Lung (tissue), 12 donors: ENCODE data around the gene KCNIP4. TPM values are rescaled to one million over a fixed set of nuclear protein-coding genes. Genes with fewer than 3 reads are reported as not detected.

Experiments used
- ATAC-seq: fragments of 200-7000 bp; cut with Tn5 transposase; one replicate; pipeline ENCODE4 v1.9.1; 2020; ENCODE audit warnings: moderate number of reproducible peaks; ENCODE audit not compliant: insufficient read depth, low FRiP score
- DNase-seq, 3 donors: peaks; one replicate each; pipeline ENCODE4 v3.0.0-alpha.2; 2013 to 2017
- H3K27ac ChIP-seq, 2 donors: one replicate each; pipeline ENCODE4 v1.5.1; 2013; ENCODE audit warnings: mild to moderate bottlenecking in 2 of 2, moderate library complexity in 2 of 2, control low read depth in 1 of 2, inconsistent platforms in 1 of 2, low read depth in 1 of 2, low read length in 1 of 2
- H3K27me3 ChIP-seq, 3 donors: one replicate each; pipeline ENCODE4 v1.5.1; 2013; ENCODE audit warnings: low read length in 2 of 3; ENCODE audit not compliant: control insufficient read depth in 3 of 3, insufficient read depth in 3 of 3
- H3K36me3 ChIP-seq, 4 donors: one replicate each; pipeline ENCODE4 v1.5.1; 2013; ENCODE audit warnings: low read length in 4 of 4, mild to moderate bottlenecking in 1 of 4, moderate library complexity in 1 of 4; ENCODE audit not compliant: control insufficient read depth in 4 of 4, insufficient read depth in 4 of 4
- H3K4me1 ChIP-seq, 5 donors: one replicate each; pipeline ENCODE4 v1.5.1; 2013; ENCODE audit warnings: low read length in 5 of 5, mild to moderate bottlenecking in 2 of 5, moderate library complexity in 1 of 5; ENCODE audit not compliant: control insufficient read depth in 5 of 5, insufficient read depth in 5 of 5
- H3K4me3 ChIP-seq: one replicate; pipeline ENCODE4 v1.5.1; 2013; ENCODE audit warnings: mild to moderate bottlenecking, control low read depth, moderate library complexity
- H3K9ac ChIP-seq, 2 donors: one replicate each; pipeline ENCODE4 v1.5.1; 2013; ENCODE audit warnings: low read length in 2 of 2, control low read depth in 1 of 2; ENCODE audit not compliant: insufficient read depth in 1 of 2
- H3K9me3 ChIP-seq, 4 donors: one replicate each; pipeline ENCODE4 v1.5.1; 2013; ENCODE audit warnings: low read length in 3 of 4, mild to moderate bottlenecking in 1 of 4, moderate library complexity in 1 of 4; ENCODE audit not compliant: control insufficient read depth in 4 of 4, insufficient read depth in 3 of 4
- WGBS, 2 donors: extraction: QIAGEN DNeasy Blood & Tissue Kit; methylation state at CpG; one replicate each; pipeline ENCODE4 v1.1.7; 2013; 5-methylcytosine and 5-hydroxymethylcytosine counted together
- polyA plus RNA-seq, 2 donors: library from polyadenylated mRNA; stranded (reverse); fragments of 200-250 nt; gene quantifications; one replicate each; pipeline ENCODE4 v1.2.1, GENCODE V29; 2013
- total RNA-seq, 2 donors: library from RNA; depleted of rRNA in 1 of 2; stranded (reverse); fragments of >200 nt in 1 of 2; gene quantifications; one replicate each; pipeline ENCODE4 v1.2.1, GENCODE V29; 2014 to 2021
- TF ChIP-seq, protein P1 (sequence below): IDR thresholded peaks from 2 replicates; pipeline ENCODE4 v1.5.1; 2012; ENCODE audit warnings: mild to moderate bottlenecking; ENCODE audit errors: control extremely low read depth, extremely low read depth
- donor health status: control.
- donor health status: control.
- donor health status: Bipolar disorder and iron deficiency.
- donor health status: healthy.
- donor health status: DM: yes; HTN: yes; CAD: no.

KCNIP4 gene
- total and polyA plus RNA-seq, 4 donors: 0.11 TPM; not detected in 3

- no peak for ATAC-seq
- 81 to 84% methylated on average over 3 of the region's 3 CpGs for WGBS, 2 donors
Measured at GRCh38 chr4:21376176-21376575, 572.4 kb downstream of the KCNIP4 start.

DNA sequence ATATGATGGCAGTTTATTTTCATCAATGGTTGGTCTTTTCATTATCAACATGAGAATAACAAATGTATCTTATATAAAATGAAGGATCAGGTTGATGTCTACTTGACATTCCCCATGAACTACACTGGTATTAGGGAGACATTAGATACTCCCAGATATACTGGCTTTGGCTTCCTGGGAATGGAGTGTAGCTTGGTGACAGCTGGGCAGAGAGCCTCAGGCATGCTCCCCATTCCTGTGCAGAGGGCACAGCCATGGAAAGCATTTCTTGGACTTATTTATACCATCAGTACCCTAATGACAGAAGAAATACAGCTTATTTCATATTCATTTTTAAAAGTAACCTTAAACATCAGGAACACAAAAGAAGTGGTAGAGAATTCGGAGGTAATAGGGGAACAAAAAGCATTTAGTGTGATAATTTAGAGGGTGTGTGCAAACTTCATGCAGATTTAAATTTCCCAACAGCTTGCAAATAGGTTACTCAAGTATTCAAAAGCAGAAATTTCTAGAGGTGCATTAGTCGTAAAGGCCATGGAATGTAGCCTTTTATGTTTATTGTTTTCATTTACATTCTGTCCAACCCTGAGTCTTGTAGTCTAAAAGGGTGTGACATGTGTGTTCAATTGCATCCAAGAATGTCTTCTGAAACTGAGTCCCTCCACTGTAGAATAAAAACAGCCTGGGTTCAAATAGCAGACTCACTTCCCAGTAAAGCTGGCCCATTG is 573.8 kb downstream of the KCNIP4 start:
- Histone ChIP-seq H3K9me3 (no peaks in the 10 kb centered on the region), H3K4me3 (no peak overlapping the region), H3K9ac (no peak overlapping the region), H3K27me3 (peaks cover 0 to 50% (median 0%) of the 10 kb centered on the region in 3 donors), H3K27ac (no peak overlapping the region), H3K4me1 (no peaks in the 10 kb centered on the region), H3K36me3 (no peaks in the 10 kb centered on the region)
- DNase-seq (no peak), ATAC-seq (no peak)
- TF ChIP-seq, protein P1, sequence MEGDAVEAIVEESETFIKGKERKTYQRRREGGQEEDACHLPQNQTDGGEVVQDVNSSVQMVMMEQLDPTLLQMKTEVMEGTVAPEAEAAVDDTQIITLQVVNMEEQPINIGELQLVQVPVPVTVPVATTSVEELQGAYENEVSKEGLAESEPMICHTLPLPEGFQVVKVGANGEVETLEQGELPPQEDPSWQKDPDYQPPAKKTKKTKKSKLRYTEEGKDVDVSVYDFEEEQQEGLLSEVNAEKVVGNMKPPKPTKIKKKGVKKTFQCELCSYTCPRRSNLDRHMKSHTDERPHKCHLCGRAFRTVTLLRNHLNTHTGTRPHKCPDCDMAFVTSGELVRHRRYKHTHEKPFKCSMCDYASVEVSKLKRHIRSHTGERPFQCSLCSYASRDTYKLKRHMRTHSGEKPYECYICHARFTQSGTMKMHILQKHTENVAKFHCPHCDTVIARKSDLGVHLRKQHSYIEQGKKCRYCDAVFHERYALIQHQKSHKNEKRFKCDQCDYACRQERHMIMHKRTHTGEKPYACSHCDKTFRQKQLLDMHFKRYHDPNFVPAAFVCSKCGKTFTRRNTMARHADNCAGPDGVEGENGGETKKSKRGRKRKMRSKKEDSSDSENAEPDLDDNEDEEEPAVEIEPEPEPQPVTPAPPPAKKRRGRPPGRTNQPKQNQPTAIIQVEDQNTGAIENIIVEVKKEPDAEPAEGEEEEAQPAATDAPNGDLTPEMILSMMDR: no peak
- 90 to 94% methylated on average over 2 of the region's 2 CpGs for WGBS, 2 donors

More at GRCh38 chr4:21376176-21376575, 572.4 kb downstream of the KCNIP4 start:
- Histone ChIP-seq H3K4me1 (no peaks in the 10 kb centered on the region), H3K27me3 (peaks cover 0 to 39% (median 0%) of the 10 kb centered on the region in 3 donors), H3K9me3 (no peaks in the 10 kb centered on the region), H3K36me3 (no peaks in the 10 kb centered on the region), H3K9ac (no peak overlapping the region), H3K27ac (no peak overlapping the region), H3K4me3 (no peak overlapping the region)
- DNase-seq: no peak
- TF ChIP-seq, protein P1: no peak

DNA sequence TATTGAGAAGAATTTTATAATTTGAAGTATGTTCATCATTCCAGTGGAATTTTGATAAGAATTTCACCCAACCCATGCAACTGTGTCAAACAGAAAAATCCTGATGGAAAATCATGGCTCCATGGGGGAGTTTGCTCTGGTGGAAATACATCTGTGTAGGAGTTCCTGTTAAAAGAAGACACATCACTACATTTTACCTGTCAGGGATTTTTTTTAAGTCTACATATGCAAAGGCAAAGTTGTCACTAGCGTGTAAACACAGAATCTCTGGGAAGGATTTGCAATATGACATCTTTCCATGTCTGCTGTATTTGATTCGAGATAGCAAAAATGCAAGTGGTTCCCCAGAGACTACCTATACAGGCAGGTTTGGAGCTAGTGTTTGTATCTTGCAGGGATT is 581.0 kb downstream of the KCNIP4 start:
- DNase-seq (no peak), ATAC-seq (no peak)
- H3K4me3 ChIP-seq: no peak overlapping the region
- H3K27me3 ChIP-seq: peaks cover 0 to 42% (median 0%) of the 10 kb centered on the region in 3 donors
- H3K36me3 ChIP-seq: no peaks in the 10 kb centered on the region
- TF ChIP-seq, protein P1: no peak
- 65 to 91% methylated on average over 2 of the region's 2 CpGs for WGBS, 2 donors
- no peaks in the 10 kb centered on the region for H3K9me3 ChIP-seq
- no peak overlapping the region for H3K9ac ChIP-seq
- H3K27ac ChIP-seq: no peak overlapping the region
- no peaks in the 10 kb centered on the region for H3K4me1 ChIP-seq

DNA sequence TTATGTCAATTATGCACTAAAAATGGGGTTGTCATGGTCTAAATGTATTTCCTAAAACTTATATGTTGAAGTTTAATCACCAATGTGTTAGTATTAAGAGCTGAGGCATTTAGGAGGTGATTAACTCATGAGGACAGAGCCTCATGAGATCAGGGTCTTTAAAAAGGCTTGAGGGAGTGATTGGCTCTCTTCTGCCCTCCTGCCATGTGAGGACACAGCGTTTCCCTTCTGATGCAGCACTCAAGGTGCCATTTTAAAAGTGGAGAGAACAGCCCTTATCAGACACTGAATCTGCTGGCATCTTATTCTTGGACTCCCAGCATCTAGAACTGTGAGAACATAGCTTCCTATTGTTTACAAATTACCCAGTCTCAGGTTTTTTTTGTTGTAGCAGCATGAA is 581.7 kb downstream of the KCNIP4 start:
- no peak for DNase-seq
- TF ChIP-seq, protein P1: no peak
- H3K4me3 ChIP-seq: no peak overlapping the region
- no peaks in the 10 kb centered on the region for H3K4me1 ChIP-seq
- no peaks in the 10 kb centered on the region for H3K36me3 ChIP-seq
- H3K9ac ChIP-seq: no peak overlapping the region
- 39 to 53% methylated on average over 1 of the region's 1 CpG for WGBS, 2 donors
- no peak overlapping the region for H3K27ac ChIP-seq
- peaks cover 0 to 40% (median 0%) of the 10 kb centered on the region in 3 donors for H3K27me3 ChIP-seq
- no peaks in the 10 kb centered on the region for H3K9me3 ChIP-seq
- no peak for ATAC-seq
